Suprapubic skin (tissue), 4 donors: ENCODE measurements around the gene AK1. TPM values are rescaled to one million over a fixed set of nuclear protein-coding genes. Genes with fewer than 3 reads are reported as not detected.
"Not testable (repeated sequence)": the region's sequence is repeated elsewhere in the genome, so short reads cannot be mapped to it uniquely, and the experiment has no call there.

Source experiments
- DNase-seq, 2 donors: peaks; one replicate each; pipeline ENCODE4 v3.0.0-alpha.2; 2019; ENCODE audit warnings: low spot score in 2 of 2
- H3K27ac ChIP-seq: fragments of 200-600 bp; sonication (generic); one replicate; pipeline ENCODE4 v1.5.1; 2019
- H3K27me3 ChIP-seq: fragments of 200-600 bp; sonication (generic); one replicate; pipeline ENCODE4 v1.5.1; 2019
- H3K36me3 ChIP-seq: fragments of 200-600 bp; sonication (generic); one replicate; pipeline ENCODE4 v1.5.1; 2019
- H3K4me1 ChIP-seq: fragments of 200-600 bp; sonication (generic); one replicate; pipeline ENCODE4 v1.5.1; 2019
- H3K4me3 ChIP-seq: fragments of 200-600 bp; sonication (generic); one replicate; pipeline ENCODE4 v1.5.1; 2019; ENCODE audit warnings: mild to moderate bottlenecking
- H3K9me3 ChIP-seq: fragments of 200-600 bp; sonication (generic); one replicate; pipeline ENCODE4 v1.5.1; 2019
- EP300 ChIP-seq: sonication (generic); formaldehyde crosslinking; IDR thresholded peaks from one replicate; pipeline ENCODE4 v1.6.1; 2017; ENCODE audit warnings: antibody characterized with exemption
- POLR2A ChIP-seq, 2 donors: fragments of 450-650 bp; IDR thresholded peaks; one replicate each; pipeline ENCODE4 v1.6.1; 2017; ENCODE audit warnings: antibody characterized with exemption in 2 of 2, mild to moderate bottlenecking in 2 of 2, moderate library complexity in 2 of 2
- POLR2AphosphoS5 ChIP-seq, 3 donors: sonication (generic); formaldehyde crosslinking; IDR thresholded peaks; one replicate each; pipeline ENCODE4 v1.6.1; 2017; ENCODE audit warnings: antibody characterized with exemption in 3 of 3
- WGBS: methylation state at CpG from one replicate; pipeline ENCODE4 v1.1.5; 2018; 5-methylcytosine and 5-hydroxymethylcytosine counted together
- total RNA-seq, 4 donors: library from RNA; depleted of rRNA; stranded (reverse); fragments of >200 nt; gene quantifications; one replicate each; pipeline ENCODE4 v1.1.0, GENCODE V29; 2016
- TF ChIP-seq, protein P1 (sequence below), 2 donors: fragments of 200-600 bp in 1 of 2; fragments of 450-650 bp in 1 of 2; sonication (generic) in 1 of 2; IDR thresholded peaks; one replicate each; pipeline ENCODE4 v1.5.1; 2016 to 2019; ENCODE audit warnings: antibody characterized with exemption in 2 of 2, mild to moderate bottlenecking in 1 of 2, moderate library complexity in 1 of 2

Gene AK1
- total RNA-seq, 4 donors from 2014 or later: 22.6 to 36.0 (median 26.0) TPM

DNA sequence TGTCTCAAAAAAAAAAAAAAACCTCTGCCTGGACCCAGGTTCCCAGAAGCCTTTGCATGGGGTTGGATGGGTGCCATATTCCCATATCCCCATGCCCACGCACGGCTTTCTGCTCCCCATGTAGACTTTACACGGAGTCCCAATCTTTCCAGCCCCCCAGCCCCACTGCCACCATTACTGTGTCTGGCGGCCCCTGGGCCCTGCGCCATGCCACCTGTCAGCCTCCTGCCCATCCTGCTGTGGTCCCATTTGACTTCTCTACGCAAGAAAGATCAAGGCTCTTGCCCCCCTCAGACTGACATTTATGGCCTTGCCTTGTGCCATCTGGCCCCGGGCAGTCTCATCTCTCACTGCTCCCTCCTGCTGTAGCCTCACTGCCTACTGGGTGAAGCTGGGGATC lies 6.5 kb upstream of the AK1 start:
- H3K36me3 ChIP-seq: peaks cover 43% of the 10 kb centered on the region
- no peaks in the 10 kb centered on the region for H3K9me3 ChIP-seq
- 77% methylated on average over 7 of the region's 7 CpGs for WGBS
- H3K4me3 ChIP-seq: no peak overlapping the region
- H3K27me3 ChIP-seq: no peaks in the 10 kb centered on the region
- H3K4me1 ChIP-seq: peaks cover 10% of the 10 kb centered on the region
- H3K27ac ChIP-seq: no peak overlapping the region
- DNase-seq: no peak
- no peak for TF ChIP-seq POLR2AphosphoS5 (IDR thresholded peaks at IDR 0.05)
- TF ChIP-seq POLR2A (IDR thresholded peaks at IDR 0.05): no peak
- TF ChIP-seq EP300: no peak
- TF ChIP-seq, protein P1, sequence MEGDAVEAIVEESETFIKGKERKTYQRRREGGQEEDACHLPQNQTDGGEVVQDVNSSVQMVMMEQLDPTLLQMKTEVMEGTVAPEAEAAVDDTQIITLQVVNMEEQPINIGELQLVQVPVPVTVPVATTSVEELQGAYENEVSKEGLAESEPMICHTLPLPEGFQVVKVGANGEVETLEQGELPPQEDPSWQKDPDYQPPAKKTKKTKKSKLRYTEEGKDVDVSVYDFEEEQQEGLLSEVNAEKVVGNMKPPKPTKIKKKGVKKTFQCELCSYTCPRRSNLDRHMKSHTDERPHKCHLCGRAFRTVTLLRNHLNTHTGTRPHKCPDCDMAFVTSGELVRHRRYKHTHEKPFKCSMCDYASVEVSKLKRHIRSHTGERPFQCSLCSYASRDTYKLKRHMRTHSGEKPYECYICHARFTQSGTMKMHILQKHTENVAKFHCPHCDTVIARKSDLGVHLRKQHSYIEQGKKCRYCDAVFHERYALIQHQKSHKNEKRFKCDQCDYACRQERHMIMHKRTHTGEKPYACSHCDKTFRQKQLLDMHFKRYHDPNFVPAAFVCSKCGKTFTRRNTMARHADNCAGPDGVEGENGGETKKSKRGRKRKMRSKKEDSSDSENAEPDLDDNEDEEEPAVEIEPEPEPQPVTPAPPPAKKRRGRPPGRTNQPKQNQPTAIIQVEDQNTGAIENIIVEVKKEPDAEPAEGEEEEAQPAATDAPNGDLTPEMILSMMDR (IDR thresholded peaks at IDR 0.05): no peak

GRCh38 chr9:127881715-127882114 lies 4.2 kb upstream of the AK1 start:
- H3K4me1 ChIP-seq: peaks cover 28% of the 10 kb centered on the region
- not testable (repeated sequence) for DNase-seq, H3K4me3 ChIP-seq, H3K9me3 ChIP-seq, H3K27me3 ChIP-seq, H3K27ac ChIP-seq
- WGBS: 92% methylated on average over 3 of the region's 3 CpGs
- H3K36me3 ChIP-seq: peaks cover 21% of the 10 kb centered on the region

DNA sequence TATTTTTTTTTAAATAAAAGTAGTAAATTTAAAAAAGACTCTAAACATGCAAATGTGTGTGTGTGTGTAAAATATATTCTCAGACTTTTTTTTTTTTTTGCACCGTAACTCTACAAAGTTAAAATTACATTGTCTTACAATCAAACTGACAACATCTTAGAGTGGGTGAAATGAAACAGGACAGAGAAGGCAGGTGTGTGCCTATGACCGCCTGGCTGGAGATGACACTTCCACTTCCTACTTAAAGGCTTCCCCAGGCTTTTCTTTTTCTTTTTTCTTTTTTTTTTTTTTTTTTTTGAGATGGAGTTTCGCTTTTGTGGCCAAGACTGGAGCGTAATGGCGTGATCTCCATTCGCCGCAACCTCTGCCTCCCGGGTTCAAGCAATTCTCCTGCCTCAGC lies 2.7 kb upstream of the AK1 start:
- Histone ChIP-seq H3K4me3 (no peak overlapping the region), H3K27ac (no peak overlapping the region), H3K4me1 (peaks cover 43% of the 10 kb centered on the region), H3K36me3 (peaks cover 7% of the 10 kb centered on the region), H3K9me3 (no peaks in the 10 kb centered on the region), H3K27me3 (no peaks in the 10 kb centered on the region)
- 78% methylated on average over 8 of the region's 8 CpGs for WGBS
- no peak for DNase-seq
- TF ChIP-seq EP300 (no peak), POLR2A (IDR thresholded peaks at IDR 0.05) (no peak)
- TF ChIP-seq, protein P1 (IDR thresholded peaks at IDR 0.05): no peak

DNA sequence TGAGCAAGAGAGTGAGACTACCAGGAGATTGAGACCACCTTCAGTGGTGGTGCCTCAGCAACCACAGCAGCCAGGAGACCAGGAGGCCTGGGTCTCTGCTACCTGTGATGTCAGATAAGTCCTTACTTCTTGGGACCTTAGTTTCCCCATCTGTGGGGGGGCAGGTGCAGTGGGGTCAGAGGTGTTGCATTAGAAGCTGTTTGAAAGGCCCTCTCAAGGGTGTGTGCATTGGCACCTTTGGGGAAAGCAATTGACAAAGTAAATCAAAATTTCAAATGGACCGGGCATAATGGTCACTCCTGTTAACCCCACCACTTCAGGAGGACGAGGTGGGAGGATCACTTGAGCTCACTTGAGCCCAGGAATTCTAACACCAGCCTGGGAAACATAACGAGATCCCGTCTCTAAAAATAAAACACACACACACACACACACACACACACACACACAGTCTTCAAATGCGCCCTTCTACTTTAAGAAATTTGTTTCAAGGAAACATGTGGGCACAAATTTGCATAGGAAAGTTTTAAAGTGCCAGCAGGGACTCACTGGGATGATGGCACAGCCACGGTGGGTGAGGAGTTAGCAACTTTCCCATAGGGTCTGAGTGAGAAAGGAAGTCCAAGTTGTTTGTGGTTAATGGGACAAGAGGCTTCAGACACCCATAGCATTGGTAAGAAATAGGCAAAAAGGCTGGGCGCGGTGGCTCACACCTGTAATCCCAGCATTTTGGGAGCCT lies 1.3 kb upstream of the AK1 start:
- Histone ChIP-seq H3K4me1 (peaks cover 46% of the 10 kb centered on the region), H3K27ac (no peak overlapping the region)

DNA sequence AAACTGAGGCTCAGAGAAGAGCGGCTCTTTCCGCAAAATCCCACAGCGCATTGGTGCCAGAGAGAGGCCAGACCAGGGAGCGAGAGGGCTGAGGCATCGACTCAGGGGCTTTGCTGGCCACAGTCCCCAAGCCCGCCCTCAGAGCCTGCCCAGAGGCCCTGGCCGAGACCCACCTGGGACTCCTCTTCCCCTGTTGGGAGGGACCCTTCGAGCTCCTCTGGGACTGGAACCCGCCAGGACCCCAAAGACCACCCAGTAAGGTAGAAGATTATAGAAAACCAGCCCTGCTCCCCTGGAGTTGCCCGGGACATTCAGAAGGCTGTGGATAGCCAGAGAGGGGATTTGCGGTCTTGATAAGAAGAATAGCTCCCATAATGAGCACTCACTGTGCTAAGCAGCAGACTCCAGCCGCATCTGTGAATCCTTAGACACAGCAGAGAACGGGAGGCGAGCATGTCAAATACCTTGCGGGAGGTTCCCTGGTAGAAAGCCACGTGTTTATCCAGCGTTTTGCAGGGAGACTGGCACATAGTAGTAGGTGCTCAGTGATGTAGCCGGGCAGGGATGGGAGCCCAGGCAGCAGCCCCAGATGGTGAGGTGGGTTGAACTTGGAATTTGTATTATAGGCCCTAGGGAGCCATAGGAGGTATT lies 651 bp upstream of the AK1 start:
- TF ChIP-seq POLR2AphosphoS5 (IDR thresholded peaks at IDR 0.05): no peak
- TF ChIP-seq EP300: no peak
- TF ChIP-seq, protein P1 (IDR thresholded peaks at IDR 0.05): no peak
- TF ChIP-seq POLR2A (IDR thresholded peaks at IDR 0.05): no peak
- H3K9me3 ChIP-seq: no peaks in the 10 kb centered on the region
- H3K27ac ChIP-seq: peak overlapping the region; percentile 73
- DNase-seq: peak in 1 of 2 donors; percentile 65
- no peaks in the 10 kb centered on the region for H3K27me3 ChIP-seq
- H3K4me3 ChIP-seq: peak overlapping the region; percentile 57
- peaks cover 53% of the 10 kb centered on the region for H3K4me1 ChIP-seq
- no peaks in the 10 kb centered on the region for H3K36me3 ChIP-seq
- WGBS: 37% methylated on average over 16 of the region's 18 CpGs

More for the DNA sequence above, 1.3 kb upstream of the AK1 start:
- no peaks in the 10 kb centered on the region for H3K36me3 ChIP-seq
- TF ChIP-seq EP300: no peak
- no peak for TF ChIP-seq POLR2A (IDR thresholded peaks at IDR 0.05)
- no peak for TF ChIP-seq POLR2AphosphoS5 (IDR thresholded peaks at IDR 0.05)
- TF ChIP-seq, protein P1 (IDR thresholded peaks at IDR 0.05): no peak
- no peaks in the 10 kb centered on the region for H3K9me3 ChIP-seq
- DNase-seq: no peak
- WGBS: 50% methylated on average over 8 of the region's 8 CpGs
- H3K4me3 ChIP-seq: no peak overlapping the region
- H3K27me3 ChIP-seq: no peaks in the 10 kb centered on the region
